ENCODE measurements around the gene GFAP.

The GFAP gene

DNA sequence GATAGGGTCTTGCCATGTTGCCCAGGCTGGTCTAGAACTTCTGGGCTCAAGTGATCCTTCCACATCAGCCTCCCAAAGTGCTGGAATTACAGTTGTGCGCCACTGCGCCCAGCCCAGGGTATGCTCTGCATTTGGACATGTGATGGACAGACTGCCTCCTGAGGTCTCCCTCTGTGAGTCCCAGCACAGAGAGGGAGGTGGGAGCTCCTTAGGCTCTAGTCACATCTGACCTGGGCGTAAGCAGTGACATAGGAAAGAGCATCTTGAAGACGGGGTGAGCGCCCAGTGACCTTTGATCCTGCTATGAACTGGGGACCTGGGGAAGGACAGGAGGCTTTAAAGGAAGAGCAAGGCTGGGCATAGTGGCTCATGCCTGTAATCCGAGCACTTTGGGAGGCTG is 2.2 kb upstream of the GFAP start:
- peaks cover 13% of the 10 kb centered on the region for H3K4me1 ChIP-seq (ENCODE audit: control insufficient read depth, insufficient read depth, low read length)
- peak overlapping the region; percentile 46 for H3K27ac ChIP-seq (ENCODE audit: low read depth, low read length)
- H3K4me3 ChIP-seq (ENCODE audit: low read length) = no peak overlapping the region
- peaks cover 1% of the 10 kb centered on the region for H3K27me3 ChIP-seq (ENCODE audit: control insufficient read depth, insufficient read depth, low read length)
- no peak overlapping the region for H3K9ac ChIP-seq (ENCODE audit: low read length)
- no peaks in the 10 kb centered on the region for H3K36me3 ChIP-seq (ENCODE audit: control insufficient read depth, insufficient read depth, low read length)

DNA sequence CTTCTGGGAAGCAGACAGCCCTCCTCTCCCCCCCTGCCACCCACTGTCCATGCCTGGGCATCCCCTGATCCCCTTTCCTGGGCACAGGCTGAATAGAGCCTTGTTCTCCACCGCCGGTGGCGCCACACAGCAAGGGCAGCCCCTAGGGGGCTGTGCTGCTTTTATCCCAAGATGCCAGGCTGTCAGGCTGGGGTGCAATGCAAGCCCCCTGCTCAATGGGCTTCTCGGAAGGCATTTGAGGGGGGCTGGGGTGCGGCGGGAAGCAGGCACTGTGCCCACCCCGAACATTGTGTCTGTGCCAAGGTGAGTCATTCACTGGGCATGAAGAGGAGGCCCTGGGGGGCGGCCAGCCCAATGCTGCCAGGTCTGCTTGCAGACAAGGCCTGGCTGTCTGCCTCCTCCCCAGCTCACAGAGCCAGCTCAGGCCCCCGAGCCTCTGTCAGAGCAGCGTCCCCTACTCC is 1.5 kb upstream of the GFAP start:
- H3K4me1 ChIP-seq (ENCODE audit: control insufficient read depth, insufficient read depth, low read length) = peaks cover 13% of the 10 kb centered on the region
- no peak overlapping the region for H3K9ac ChIP-seq (ENCODE audit: low read length)
- H3K27me3 ChIP-seq (ENCODE audit: control insufficient read depth, insufficient read depth, low read length) = peaks cover 3% of the 10 kb centered on the region
- peak overlapping the region; percentile 46 for H3K27ac ChIP-seq (ENCODE audit: low read depth, low read length)
- H3K36me3 ChIP-seq (ENCODE audit: control insufficient read depth, insufficient read depth, low read length) = no peaks in the 10 kb centered on the region
- no peak overlapping the region for H3K4me3 ChIP-seq (ENCODE audit: low read length)

- no peak overlapping the region for H3K4me3 ChIP-seq (ENCODE audit: low read length)
- H3K36me3 ChIP-seq (ENCODE audit: control insufficient read depth, insufficient read depth, low read length) = no peaks in the 10 kb centered on the region
- peaks cover 5% of the 10 kb centered on the region for H3K27me3 ChIP-seq (ENCODE audit: control insufficient read depth, insufficient read depth, low read length)
- peak overlapping the region; percentile 46 for H3K27ac ChIP-seq (ENCODE audit: low read depth, low read length)
- no peak overlapping the region for H3K9ac ChIP-seq (ENCODE audit: low read length)
- H3K4me1 ChIP-seq (ENCODE audit: control insufficient read depth, insufficient read depth, low read length) = peaks cover 13% of the 10 kb centered on the region
Measured at GRCh38 chr17:44915862-44916780, 821 bp upstream of the GFAP start.

GRCh38 chr17:44914698-44915271 is 515 bp downstream of the GFAP start:
- Histone ChIP-seq H3K27me3 (ENCODE audit: control insufficient read depth, insufficient read depth, low read length) (peaks cover 5% of the 10 kb centered on the region), H3K27ac (ENCODE audit: low read depth, low read length) (no peak overlapping the region), H3K9ac (ENCODE audit: low read length) (no peak overlapping the region), H3K36me3 (ENCODE audit: control insufficient read depth, insufficient read depth, low read length) (no peaks in the 10 kb centered on the region), H3K4me3 (ENCODE audit: low read length) (no peak overlapping the region), H3K4me1 (ENCODE audit: control insufficient read depth, insufficient read depth, low read length) (peaks cover 13% of the 10 kb centered on the region)

DNA sequence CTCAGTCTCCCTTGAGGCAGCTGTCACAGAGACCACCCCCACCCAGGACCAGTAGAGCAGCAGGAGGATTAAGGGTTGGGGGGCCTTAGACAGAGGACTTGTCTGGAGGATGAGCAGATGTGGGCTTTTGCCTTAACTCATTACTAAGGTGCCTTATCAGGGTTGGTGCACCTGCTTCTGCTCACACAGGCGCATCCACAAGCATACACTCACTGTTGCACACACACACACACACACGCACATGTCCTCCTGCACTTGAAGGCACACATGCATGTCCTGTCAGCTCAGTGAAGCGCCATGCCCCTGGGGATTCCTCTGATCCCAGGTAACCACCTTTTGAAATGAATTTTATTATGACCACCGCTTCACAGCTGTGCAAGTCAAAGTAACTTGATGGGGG is 1.2 kb downstream of the GFAP start:
- no peak overlapping the region for H3K27ac ChIP-seq (ENCODE audit: low read depth, low read length)
- H3K27me3 ChIP-seq (ENCODE audit: control insufficient read depth, insufficient read depth, low read length) = peaks cover 5% of the 10 kb centered on the region
- no peaks in the 10 kb centered on the region for H3K36me3 ChIP-seq (ENCODE audit: control insufficient read depth, insufficient read depth, low read length)
- no peak overlapping the region for H3K9ac ChIP-seq (ENCODE audit: low read length)
- H3K4me3 ChIP-seq (ENCODE audit: low read length) = no peak overlapping the region
- peaks cover 13% of the 10 kb centered on the region for H3K4me1 ChIP-seq (ENCODE audit: control insufficient read depth, insufficient read depth, low read length)

DNA sequence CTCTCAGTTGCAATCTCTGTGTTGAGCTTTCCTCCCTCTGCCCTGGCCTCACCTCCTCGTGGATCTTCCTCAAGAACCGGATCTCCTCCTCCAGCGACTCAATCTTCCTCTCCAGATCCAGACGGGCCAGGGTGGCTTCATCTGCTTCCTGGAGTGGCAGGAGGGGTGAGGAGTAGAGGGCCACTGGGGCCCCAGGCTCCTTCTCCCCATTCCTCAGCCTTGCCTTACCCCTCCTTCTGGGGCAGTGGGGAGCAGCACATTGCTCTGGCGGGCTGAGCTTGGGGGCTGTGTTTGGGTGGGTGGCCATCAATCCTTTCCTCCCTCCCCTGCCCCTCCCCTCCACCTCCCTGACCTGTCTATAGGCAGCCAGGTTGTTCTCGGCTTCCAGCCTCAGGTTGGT is 1.6 kb downstream of the GFAP start:
- Histone ChIP-seq H3K36me3 (ENCODE audit: control insufficient read depth, insufficient read depth, low read length) (no peaks in the 10 kb centered on the region), H3K9ac (ENCODE audit: low read length) (no peak overlapping the region), H3K27me3 (ENCODE audit: control insufficient read depth, insufficient read depth, low read length) (peaks cover 5% of the 10 kb centered on the region), H3K4me1 (ENCODE audit: control insufficient read depth, insufficient read depth, low read length) (peaks cover 13% of the 10 kb centered on the region), H3K27ac (ENCODE audit: low read depth, low read length) (no peak overlapping the region), H3K4me3 (ENCODE audit: low read length) (no peak overlapping the region)

GRCh38 chr17:44912763-44913544 is 2.3 kb downstream of the GFAP start:
- H3K27me3 ChIP-seq (ENCODE audit: control insufficient read depth, insufficient read depth, low read length) = peaks cover 5% of the 10 kb centered on the region
- no peak overlapping the region for H3K4me3 ChIP-seq (ENCODE audit: low read length)
- H3K4me1 ChIP-seq (ENCODE audit: control insufficient read depth, insufficient read depth, low read length) = peaks cover 13% of the 10 kb centered on the region
- no peak overlapping the region for H3K27ac ChIP-seq (ENCODE audit: low read depth, low read length)
- no peak overlapping the region for H3K9ac ChIP-seq (ENCODE audit: low read length)
- no peaks in the 10 kb centered on the region for H3K36me3 ChIP-seq (ENCODE audit: control insufficient read depth, insufficient read depth, low read length)

GRCh38 chr17:44911133-44912001 is 3.9 kb downstream of the GFAP start:
- peaks cover 2% of the 10 kb centered on the region for H3K4me1 ChIP-seq (ENCODE audit: control insufficient read depth, insufficient read depth, low read length)

DNA sequence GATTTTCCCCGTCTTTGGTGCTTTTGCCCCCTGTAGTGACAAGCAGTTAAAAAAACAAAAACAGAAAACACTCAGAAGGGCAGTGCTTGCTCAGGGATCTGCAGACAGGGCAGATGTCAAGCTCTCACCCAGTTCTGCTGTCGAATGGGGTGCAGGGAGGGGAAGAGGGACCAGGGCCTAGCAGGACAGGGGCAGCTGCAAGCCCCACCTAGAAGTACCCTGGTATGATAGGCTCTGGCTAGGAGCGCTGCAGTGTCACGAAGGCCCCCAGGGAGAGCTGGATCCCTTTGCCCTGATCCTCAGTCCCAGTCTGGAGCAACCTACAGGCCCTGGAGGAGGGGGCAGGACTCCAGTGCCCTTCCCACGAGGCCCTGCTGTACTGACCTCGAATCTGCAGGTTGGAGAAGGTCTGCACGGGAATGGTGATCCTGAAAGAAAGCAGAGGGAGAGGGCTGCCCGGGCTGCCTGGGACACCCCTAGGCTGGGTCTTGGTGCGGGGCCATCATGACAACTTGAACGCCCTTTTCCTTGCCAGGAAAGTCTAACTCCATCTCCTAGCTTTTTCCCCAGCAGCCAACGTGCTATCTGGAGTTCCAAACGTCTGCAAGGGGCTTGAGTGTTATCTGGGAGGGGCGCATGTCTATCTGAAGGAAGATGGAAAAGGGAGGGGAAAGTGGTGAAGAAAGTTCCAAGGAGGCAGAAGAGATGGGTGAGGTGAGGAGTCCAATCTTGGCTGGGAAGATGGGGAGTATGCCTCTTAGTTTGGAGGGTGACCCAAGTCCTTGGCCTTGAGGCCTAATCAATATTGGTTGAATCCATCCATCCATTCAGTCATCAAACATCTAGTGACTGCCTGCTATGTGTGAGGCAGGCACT is 4.8 kb downstream of the GFAP start:
- no peak overlapping the region for H3K4me3 ChIP-seq (ENCODE audit: low read length)
- no peak overlapping the region for H3K27ac ChIP-seq (ENCODE audit: low read depth, low read length)

More at GRCh38 chr17:44911133-44912001, 3.9 kb downstream of the GFAP start:
- H3K4me3 ChIP-seq (ENCODE audit: low read length) = peak overlapping the region; percentile 33
- H3K27me3 ChIP-seq (ENCODE audit: control insufficient read depth, insufficient read depth, low read length) = peaks cover 5% of the 10 kb centered on the region
- no peak overlapping the region for H3K27ac ChIP-seq (ENCODE audit: low read depth, low read length)
- H3K9ac ChIP-seq (ENCODE audit: low read length) = no peak overlapping the region
- H3K36me3 ChIP-seq (ENCODE audit: control insufficient read depth, insufficient read depth, low read length) = no peaks in the 10 kb centered on the region

GRCh38 chr17:44909681-44910144 is 5.6 kb downstream of the GFAP start:
- H3K4me1 ChIP-seq (ENCODE audit: control insufficient read depth, insufficient read depth, low read length) = no peaks in the 10 kb centered on the region
- H3K4me3 ChIP-seq (ENCODE audit: low read length) = no peak overlapping the region
- no peak overlapping the region for H3K9ac ChIP-seq (ENCODE audit: low read length)
- H3K27ac ChIP-seq (ENCODE audit: low read depth, low read length) = no peak overlapping the region
- H3K36me3 ChIP-seq (ENCODE audit: control insufficient read depth, insufficient read depth, low read length) = no peaks in the 10 kb centered on the region
- H3K27me3 ChIP-seq (ENCODE audit: control insufficient read depth, insufficient read depth, low read length) = peaks cover 5% of the 10 kb centered on the region

More for the DNA sequence above, 4.8 kb downstream of the GFAP start:
- Histone ChIP-seq H3K27me3 (ENCODE audit: control insufficient read depth, insufficient read depth, low read length) (peaks cover 5% of the 10 kb centered on the region), H3K36me3 (ENCODE audit: control insufficient read depth, insufficient read depth, low read length) (no peaks in the 10 kb centered on the region), H3K9ac (ENCODE audit: low read length) (no peak overlapping the region), H3K4me1 (ENCODE audit: control insufficient read depth, insufficient read depth, low read length) (no peaks in the 10 kb centered on the region)

DNA sequence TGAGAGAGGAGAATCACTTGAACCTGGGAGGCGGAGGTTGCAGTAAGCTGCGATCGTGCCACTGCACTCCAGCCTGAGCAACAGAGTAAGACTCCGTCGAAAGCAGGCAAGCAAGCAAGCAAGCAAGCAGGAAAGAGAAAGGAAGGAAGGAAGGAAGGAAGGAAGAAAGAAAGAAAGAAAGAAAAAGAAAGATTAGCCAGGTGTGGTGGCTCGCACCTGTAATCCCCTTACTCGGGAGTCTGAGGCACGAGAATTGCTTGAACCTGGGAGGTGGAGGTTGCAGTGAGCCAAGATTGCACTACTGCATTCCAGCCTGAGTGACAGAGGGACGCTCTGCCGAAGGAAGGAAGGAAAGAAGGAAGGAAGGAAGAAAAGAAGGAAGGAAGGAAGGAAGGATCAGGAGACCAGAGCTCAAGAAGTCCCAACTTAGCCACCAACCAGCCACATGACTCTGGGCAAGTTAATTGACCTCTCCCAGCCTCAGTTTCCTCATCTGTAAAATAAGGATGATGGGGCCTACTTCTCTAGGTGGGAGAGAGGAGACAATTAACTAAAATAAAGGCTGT is 6.5 kb downstream of the GFAP start:
- Histone ChIP-seq H3K4me1 (ENCODE audit: control insufficient read depth, insufficient read depth, low read length) (no peaks in the 10 kb centered on the region), H3K4me3 (ENCODE audit: low read length) (no peak overlapping the region), H3K27me3 (ENCODE audit: control insufficient read depth, insufficient read depth, low read length) (peaks cover 5% of the 10 kb centered on the region), H3K9ac (ENCODE audit: low read length) (no peak overlapping the region), H3K36me3 (ENCODE audit: control insufficient read depth, insufficient read depth, low read length) (no peaks in the 10 kb centered on the region), H3K27ac (ENCODE audit: low read depth, low read length) (no peak overlapping the region)

Data from rectal smooth muscle tissue (tissue), 1 donor.